HCT116 (cell line): Measurements from ENCODE around the gene ZFYVE27. TPM values are rescaled to one million over a fixed set of nuclear protein-coding genes. Genes with fewer than 3 reads are reported as not detected.

Source experiments
- ATAC-seq: fragments of 200-7000 bp; cut with Tn5 transposase; 2 replicates; pipeline ENCODE4 v1.9.1; 2020; ENCODE audit warnings: mild to moderate bottlenecking, moderate library complexity
- BruUV-seq: library from RNA; stranded (reverse); fragments of 400-500 nt; replicated peaks from 2 replicates; lab custom pipeline; 2021; lab: Mats Ljungman, UMichigan
- CTCF ChIA-PET: fragments of 300-600 bp; sonication (Branson Sonifier 250); formaldehyde crosslinking; loops from one replicate; lab custom pipeline; 2021; ENCODE audit warnings: antibody characterized with exemption; lab: Charles Lee
- POLR2A ChIA-PET: fragments of 300-600, 350-600 bp; sonication (Branson Sonifier 250); formaldehyde crosslinking; loops from one replicate; lab custom pipeline; 2021; ENCODE audit warnings: antibody characterized with exemption; lab: Charles Lee
- RAD21 ChIA-PET, 2 experiments: fragments of 300-600 bp; sonication (Branson Sonifier 250); formaldehyde crosslinking; loops; one replicate each; lab custom pipeline; 2023; ENCODE audit warnings: low total read pairs in 2 of 2; ENCODE audit not compliant: uncharacterized antibody in 2 of 2, unreplicated experiment in 2 of 2, low non-redundant PET in 1 of 2; lab: Charles Lee
- DNase-seq: peaks from one replicate; pipeline ENCODE4 v3.0.0-alpha.2; 2010; ENCODE audit warnings: low read depth, low spot score
- H2AFZ ChIP-seq: fragments of 200-600 bp; shearing (Covaris generic), sonication (generic); 2 replicates; pipeline ENCODE4 v1.6.1; 2017; ENCODE audit warnings: low read depth, mixed run types, mixed read lengths, antibody characterized with exemption, low read length; ENCODE audit not compliant: poor library complexity, severe bottlenecking
- H3K27ac ChIP-seq: 2 replicates; pipeline ENCODE4 v1.5.1; 2012; ENCODE audit warnings: low read depth, low read length
- H3K27me3 ChIP-seq: fragments of 200-600 bp; sonication (generic); 2 replicates; pipeline ENCODE4 v1.6.1; 2016; ENCODE audit warnings: mixed run types, low read length, mixed read lengths; ENCODE audit not compliant: insufficient read depth
- H3K36me3 ChIP-seq, 2 experiments: fragments of 200-500 bp in 1 of 2; fragments of 200-600 bp in 1 of 2; sonication (Bioruptor generic) in 1 of 2; sonication (generic) in 1 of 2; 2 replicates each; pipeline versions ENCODE4 v1.5.1 to v1.6.1; 2014 to 2016; ENCODE audit warnings: low read length in 2 of 2, inconsistent platforms in 1 of 2, mixed read lengths in 1 of 2, mixed run types in 1 of 2; ENCODE audit not compliant: insufficient read depth in 2 of 2, control insufficient read depth in 1 of 2
- H3K4me1 ChIP-seq, 2 experiments: fragments of 200-600 bp in 1 of 2; sonication (generic) in 1 of 2; 2 replicates each; pipeline versions ENCODE4 v1.5.1 to v1.6.1; 2012 to 2017; ENCODE audit warnings: low read length in 2 of 2, inconsistent platforms in 1 of 2, mild to moderate bottlenecking in 1 of 2, mixed read lengths in 1 of 2, mixed run types in 1 of 2, moderate library complexity in 1 of 2; ENCODE audit not compliant: insufficient read depth in 2 of 2, control insufficient read depth in 1 of 2
- H3K4me2 ChIP-seq: fragments of 200-600 bp; sonication (generic); 2 replicates; pipeline ENCODE4 v1.6.1; 2017; ENCODE audit warnings: mixed run types, low read length, mixed read lengths
- H3K4me3 ChIP-seq, 2 experiments: fragments of 200-600 bp in 1 of 2; sonication (generic) in 1 of 2; replicated peaks in 1 of 2; 2 replicates each; pipeline ENCODE4 v1.5.1; 2011 to 2016; ENCODE audit warnings: low read length in 2 of 2, control low read depth in 1 of 2, low read depth in 1 of 2, mild to moderate bottlenecking in 1 of 2, mixed read lengths in 1 of 2, mixed run types in 1 of 2
- H3K79me2 ChIP-seq: fragments of 200-600 bp; sonication (generic); 2 replicates; pipeline ENCODE4 v1.6.1; 2017; ENCODE audit warnings: mild to moderate bottlenecking, mixed run types, low read length, moderate library complexity, mixed read lengths; ENCODE audit not compliant: insufficient read depth
- H3K9ac ChIP-seq: fragments of 200-600 bp; sonication (generic); 2 replicates; pipeline ENCODE4 v1.6.1; 2016; ENCODE audit warnings: low read length, mixed read lengths
- H3K9me2 ChIP-seq: fragments of 200-600 bp; sonication (generic), shearing (Covaris generic); 2 replicates; pipeline ENCODE4 v1.6.1; 2017; ENCODE audit warnings: mixed run types, mild to moderate bottlenecking, moderate library complexity; ENCODE audit not compliant: insufficient read depth
- H3K9me3 ChIP-seq, 2 experiments: fragments of 200-500 bp in 1 of 2; fragments of 200-600 bp in 1 of 2; sonication (Bioruptor generic) in 1 of 2; sonication (generic) in 1 of 2; 2 replicates each; pipeline ENCODE4 v1.6.1; 2014 to 2017; ENCODE audit warnings: low read length in 2 of 2, mixed read lengths in 2 of 2, inconsistent platforms in 1 of 2, low read depth in 1 of 2, mild to moderate bottlenecking in 1 of 2, mixed run types in 1 of 2, moderate library complexity in 1 of 2; ENCODE audit not compliant: control insufficient read depth in 1 of 2, insufficient read depth in 1 of 2
- H4K20me1 ChIP-seq: fragments of 200-600 bp; sonication (generic), shearing (Covaris generic); 2 replicates; pipeline ENCODE4 v1.6.1; 2017; ENCODE audit warnings: mixed run types, mild to moderate bottlenecking, moderate library complexity; ENCODE audit not compliant: insufficient read depth
- CBX3 ChIP-seq: IDR thresholded peaks from 2 replicates; pipeline ENCODE4 v1.6.1; 2012; ENCODE audit warnings: low read depth
- CEBPB ChIP-seq: IDR thresholded peaks from 2 replicates; pipeline ENCODE4 v1.6.1; 2012; ENCODE audit warnings: low read depth
- ELF1 ChIP-seq: IDR thresholded peaks from 2 replicates; pipeline ENCODE4 v1.6.1; 2012; ENCODE audit warnings: low read depth, borderline replicate concordance
- EZH2 ChIP-seq: fragments of 200-600 bp; sonication (generic); IDR thresholded peaks from 2 replicates; pipeline ENCODE4 v1.6.1; 2017; ENCODE audit warnings: antibody characterized with exemption, mixed run types
- JUND ChIP-seq: IDR thresholded peaks from 2 replicates; pipeline ENCODE4 v1.6.1; 2012
- POLR2A ChIP-seq: IDR thresholded peaks from 2 replicates; pipeline ENCODE4 v1.7.0; 2011; ENCODE audit warnings: borderline replicate concordance; ENCODE audit not compliant: insufficient read depth, insufficient read length; ENCODE audit errors: extremely low read depth
- SIN3A ChIP-seq: IDR thresholded peaks from 2 replicates; pipeline ENCODE4 v1.6.1; 2012; ENCODE audit warnings: low read depth
- SP1 ChIP-seq: IDR thresholded peaks from 2 replicates; pipeline ENCODE4 v1.6.1; 2012; ENCODE audit warnings: low read depth
- TCF7L2 ChIP-seq: IDR thresholded peaks from 2 replicates; pipeline ENCODE4 v1.7.0; 2011; ENCODE audit warnings: borderline replicate concordance, inconsistent platforms; ENCODE audit not compliant: insufficient read depth, insufficient read length; ENCODE audit errors: extremely low read depth
- ZFX ChIP-seq: fragments of 450-650 bp; IDR thresholded peaks from 2 replicates; pipeline ENCODE4 v1.6.1; 2017
- ZNF274 ChIP-seq: fragments of 200-500 bp; sonication (Bioruptor generic); IDR thresholded peaks from 2 replicates; pipeline ENCODE4 v1.6.1; 2014; ENCODE audit warnings: mild to moderate bottlenecking, low read depth, low read length, inconsistent platforms
- intact Hi-C: fragments of 100-400 bp; cut with micrococcal nuclease; formaldehyde crosslinking; loops from 2 replicates; pipeline ENCODE4 v1.10.0; 2022
- total RNA-seq: library from RNA; stranded (reverse); gene quantifications from one replicate; pipeline ENCODE4 v1.2.1, GENCODE V29; 2021; ENCODE audit not compliant: unreplicated experiment
- TF ChIP-seq, protein P1 (sequence below), 3 experiments: fragments of 200-600 bp in 1 of 3; sonication (generic) in 1 of 3; IDR thresholded peaks in 2 of 3; conservative IDR thresholded peaks in 1 of 3; 2 replicates each; pipeline ENCODE4 v1.5.1; 2012 to 2017; ENCODE audit warnings: low read depth in 2 of 3, low read length in 2 of 3, antibody characterized with exemption in 1 of 3, borderline replicate concordance in 1 of 3, control low read depth in 1 of 3, mild to moderate bottlenecking in 1 of 3, mixed read lengths in 1 of 3, mixed run types in 1 of 3, moderate library complexity in 1 of 3; ENCODE audit not compliant: insufficient read depth in 1 of 3
- TF ChIP-seq, protein P2 (sequence below): IDR thresholded peaks from 2 replicates; pipeline ENCODE4 v1.6.1; 2011; ENCODE audit warnings: mild to moderate bottlenecking, low read length, moderate library complexity; ENCODE audit not compliant: insufficient replicate concordance; ENCODE audit errors: extremely low read depth
- TF ChIP-seq, protein P3 (sequence below): IDR thresholded peaks from 2 replicates; pipeline ENCODE4 v1.6.1; 2012
- TF ChIP-seq, protein P4 (sequence below): IDR thresholded peaks from 2 replicates; pipeline ENCODE4 v1.6.1; 2012

Gene ZFYVE27
- total RNA-seq, 1 experiment from 2014 or later: 28.4 TPM

DNA sequence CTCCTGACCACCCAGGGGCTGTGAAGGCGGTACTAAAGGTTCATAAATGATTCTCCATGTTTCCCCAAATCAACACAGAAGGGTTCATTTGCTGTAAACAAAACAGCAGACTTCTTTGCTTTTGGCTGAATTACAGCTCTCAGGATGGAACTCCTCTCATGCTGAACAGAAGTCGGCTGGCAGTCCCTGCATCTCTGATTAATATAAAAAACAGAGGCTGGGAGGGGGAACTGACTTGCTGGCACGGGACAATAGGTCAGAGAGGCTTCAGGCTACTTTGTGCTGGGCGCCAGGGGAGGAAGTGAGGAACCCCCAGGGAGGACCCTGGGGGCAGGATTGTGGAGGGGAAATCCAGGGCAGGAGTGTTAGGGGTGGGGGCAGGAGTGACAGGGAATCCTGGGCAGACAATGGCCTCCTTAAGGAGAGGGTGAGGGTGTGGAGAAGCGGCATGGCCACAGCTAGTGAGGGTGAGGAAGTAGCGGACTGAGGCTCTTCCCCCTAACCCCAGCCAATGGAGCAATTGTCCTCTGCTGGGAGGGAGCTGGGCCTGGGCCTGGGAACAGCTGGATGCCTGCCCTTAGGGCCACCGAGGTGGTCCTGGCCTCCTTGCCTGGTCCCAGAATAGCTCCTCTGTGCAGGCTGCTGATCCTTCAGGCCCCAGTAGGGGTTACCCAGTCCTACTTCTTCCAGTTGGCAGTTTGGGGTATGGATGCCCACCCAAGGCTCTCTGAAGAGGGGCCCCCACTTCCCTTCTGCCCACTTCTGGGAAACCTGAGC lies 44.1 kb downstream of the ZFYVE27 start:
- Histone ChIP-seq H3K4me1 (no peaks in the 10 kb centered on the region), H3K79me2 (no peaks in the 10 kb centered on the region), H3K4me2 (no peak overlapping the region), H3K27ac (no peak overlapping the region), H3K27me3 (no peaks in the 10 kb centered on the region), H4K20me1 (no peaks in the 10 kb centered on the region), H3K9ac (no peak overlapping the region), H3K9me3 (no peaks in the 10 kb centered on the region), H3K4me3 (no peak overlapping the region), H3K36me3 (no peaks in the 10 kb centered on the region), H2AFZ (no peak overlapping the region), H3K9me2 (no peaks in the 10 kb centered on the region)
- no TSS peak for BruUV-seq
- POLR2A ChIA-PET: no interaction called here
- peak; percentile 17; the same call in 1 of the 2 replicates for ATAC-seq
- CTCF ChIA-PET: no interaction called here
- TF ChIP-seq, protein P1, sequence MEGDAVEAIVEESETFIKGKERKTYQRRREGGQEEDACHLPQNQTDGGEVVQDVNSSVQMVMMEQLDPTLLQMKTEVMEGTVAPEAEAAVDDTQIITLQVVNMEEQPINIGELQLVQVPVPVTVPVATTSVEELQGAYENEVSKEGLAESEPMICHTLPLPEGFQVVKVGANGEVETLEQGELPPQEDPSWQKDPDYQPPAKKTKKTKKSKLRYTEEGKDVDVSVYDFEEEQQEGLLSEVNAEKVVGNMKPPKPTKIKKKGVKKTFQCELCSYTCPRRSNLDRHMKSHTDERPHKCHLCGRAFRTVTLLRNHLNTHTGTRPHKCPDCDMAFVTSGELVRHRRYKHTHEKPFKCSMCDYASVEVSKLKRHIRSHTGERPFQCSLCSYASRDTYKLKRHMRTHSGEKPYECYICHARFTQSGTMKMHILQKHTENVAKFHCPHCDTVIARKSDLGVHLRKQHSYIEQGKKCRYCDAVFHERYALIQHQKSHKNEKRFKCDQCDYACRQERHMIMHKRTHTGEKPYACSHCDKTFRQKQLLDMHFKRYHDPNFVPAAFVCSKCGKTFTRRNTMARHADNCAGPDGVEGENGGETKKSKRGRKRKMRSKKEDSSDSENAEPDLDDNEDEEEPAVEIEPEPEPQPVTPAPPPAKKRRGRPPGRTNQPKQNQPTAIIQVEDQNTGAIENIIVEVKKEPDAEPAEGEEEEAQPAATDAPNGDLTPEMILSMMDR (IDR thresholded peaks at IDR 0.05 in 2 of 3, conservative IDR thresholded peaks at IDR 0.05 in 1 of 3; ENCODE audit: borderline replicate concordance in 1 of 3, insufficient read depth in 1 of 3, low read depth in 2 of 3, low read length in 2 of 3): no peak
- TF ChIP-seq ZNF274 (no peak), TCF7L2 (no peak), EZH2 (no peak), ZFX (no peak), JUND (no peak), SP1 (no peak), CBX3 (no peak), SIN3A (no peak), POLR2A (no peak), ELF1 (no peak), CEBPB (no peak)
- TF ChIP-seq, protein P2, sequence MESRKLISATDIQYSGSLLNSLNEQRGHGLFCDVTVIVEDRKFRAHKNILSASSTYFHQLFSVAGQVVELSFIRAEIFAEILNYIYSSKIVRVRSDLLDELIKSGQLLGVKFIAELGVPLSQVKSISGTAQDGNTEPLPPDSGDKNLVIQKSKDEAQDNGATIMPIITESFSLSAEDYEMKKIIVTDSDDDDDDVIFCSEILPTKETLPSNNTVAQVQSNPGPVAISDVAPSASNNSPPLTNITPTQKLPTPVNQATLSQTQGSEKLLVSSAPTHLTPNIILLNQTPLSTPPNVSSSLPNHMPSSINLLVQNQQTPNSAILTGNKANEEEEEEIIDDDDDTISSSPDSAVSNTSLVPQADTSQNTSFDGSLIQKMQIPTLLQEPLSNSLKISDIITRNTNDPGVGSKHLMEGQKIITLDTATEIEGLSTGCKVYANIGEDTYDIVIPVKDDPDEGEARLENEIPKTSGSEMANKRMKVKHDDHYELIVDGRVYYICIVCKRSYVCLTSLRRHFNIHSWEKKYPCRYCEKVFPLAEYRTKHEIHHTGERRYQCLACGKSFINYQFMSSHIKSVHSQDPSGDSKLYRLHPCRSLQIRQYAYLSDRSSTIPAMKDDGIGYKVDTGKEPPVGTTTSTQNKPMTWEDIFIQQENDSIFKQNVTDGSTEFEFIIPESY: no peak
- TF ChIP-seq, protein P3, sequence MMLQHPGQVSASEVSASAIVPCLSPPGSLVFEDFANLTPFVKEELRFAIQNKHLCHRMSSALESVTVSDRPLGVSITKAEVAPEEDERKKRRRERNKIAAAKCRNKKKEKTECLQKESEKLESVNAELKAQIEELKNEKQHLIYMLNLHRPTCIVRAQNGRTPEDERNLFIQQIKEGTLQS: no peak
- TF ChIP-seq, protein P4, sequence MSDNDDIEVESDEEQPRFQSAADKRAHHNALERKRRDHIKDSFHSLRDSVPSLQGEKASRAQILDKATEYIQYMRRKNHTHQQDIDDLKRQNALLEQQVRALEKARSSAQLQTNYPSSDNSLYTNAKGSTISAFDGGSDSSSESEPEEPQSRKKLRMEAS: no peak
- DNase-seq: no peak
- RAD21 ChIA-PET: no interaction called here
- intact Hi-C loops: no loop called here
